SK-N-SH (cell line): ENCODE data around the gene CAPNS1.

Experiments used
- EP300 ChIP-seq, 2 experiments: IDR thresholded peaks; 2 replicates each; pipeline versions ENCODE4 v1.4.0 to v1.6.1; 2012; ENCODE audit warnings: borderline replicate concordance in 1 of 2, low read depth in 1 of 2, low read length in 1 of 2
- POLR2AphosphoS5 ChIP-seq: IDR thresholded peaks from 2 replicates; pipeline ENCODE4 v1.6.1; 2012; ENCODE audit warnings: low read depth, low read length
- RCOR1 ChIP-seq: fragments of 150-350 bp; IDR thresholded peaks from 2 replicates; pipeline ENCODE4 v1.6.1; 2017; ENCODE audit warnings: antibody characterized with exemption, low read length
- TF ChIP-seq, protein P1 (sequence below): fragments of 200-600 bp; sonication (generic); IDR thresholded peaks from 2 replicates; pipeline ENCODE4 v1.6.1; 2017; ENCODE audit warnings: antibody characterized with exemption, mild to moderate bottlenecking, moderate library complexity
- TF ChIP-seq, protein P2 (sequence below): IDR thresholded peaks from 2 replicates; pipeline ENCODE4 v1.4.0; 2012; ENCODE audit warnings: low read depth, borderline replicate concordance
- TF ChIP-seq, protein P3 (sequence below): IDR thresholded peaks from 2 replicates; pipeline ENCODE4; 2012

DNA sequence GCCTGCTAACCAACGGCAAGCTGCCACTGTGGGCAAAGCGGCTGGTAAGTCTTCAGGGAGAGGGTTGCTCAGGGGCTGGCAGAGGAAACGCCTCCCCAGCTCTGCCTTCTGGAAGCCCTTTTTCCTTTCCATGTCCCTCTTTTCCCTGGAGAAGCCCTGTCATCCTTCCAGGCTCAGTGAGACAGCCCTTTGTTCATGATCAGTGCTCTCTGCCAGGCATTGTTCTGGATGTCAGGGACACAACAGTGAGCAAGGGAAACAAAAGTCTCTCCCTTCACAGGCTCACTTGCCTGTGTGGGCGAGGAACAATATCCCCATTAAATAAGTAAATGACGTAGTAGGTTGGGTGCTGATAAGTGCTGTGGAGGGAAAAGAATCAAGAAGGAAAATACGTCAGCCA, 42.8 kb upstream of the CAPNS1 start:
- TF ChIP-seq, protein P1, sequence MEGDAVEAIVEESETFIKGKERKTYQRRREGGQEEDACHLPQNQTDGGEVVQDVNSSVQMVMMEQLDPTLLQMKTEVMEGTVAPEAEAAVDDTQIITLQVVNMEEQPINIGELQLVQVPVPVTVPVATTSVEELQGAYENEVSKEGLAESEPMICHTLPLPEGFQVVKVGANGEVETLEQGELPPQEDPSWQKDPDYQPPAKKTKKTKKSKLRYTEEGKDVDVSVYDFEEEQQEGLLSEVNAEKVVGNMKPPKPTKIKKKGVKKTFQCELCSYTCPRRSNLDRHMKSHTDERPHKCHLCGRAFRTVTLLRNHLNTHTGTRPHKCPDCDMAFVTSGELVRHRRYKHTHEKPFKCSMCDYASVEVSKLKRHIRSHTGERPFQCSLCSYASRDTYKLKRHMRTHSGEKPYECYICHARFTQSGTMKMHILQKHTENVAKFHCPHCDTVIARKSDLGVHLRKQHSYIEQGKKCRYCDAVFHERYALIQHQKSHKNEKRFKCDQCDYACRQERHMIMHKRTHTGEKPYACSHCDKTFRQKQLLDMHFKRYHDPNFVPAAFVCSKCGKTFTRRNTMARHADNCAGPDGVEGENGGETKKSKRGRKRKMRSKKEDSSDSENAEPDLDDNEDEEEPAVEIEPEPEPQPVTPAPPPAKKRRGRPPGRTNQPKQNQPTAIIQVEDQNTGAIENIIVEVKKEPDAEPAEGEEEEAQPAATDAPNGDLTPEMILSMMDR, result no peak
- TF ChIP-seq EP300 (IDR thresholded peaks at IDR 0.05; ENCODE audit: borderline replicate concordance in 1 of 2, low read depth in 1 of 2, low read length in 1 of 2), result no peak
- no peak for TF ChIP-seq RCOR1
- TF ChIP-seq, protein P2, sequence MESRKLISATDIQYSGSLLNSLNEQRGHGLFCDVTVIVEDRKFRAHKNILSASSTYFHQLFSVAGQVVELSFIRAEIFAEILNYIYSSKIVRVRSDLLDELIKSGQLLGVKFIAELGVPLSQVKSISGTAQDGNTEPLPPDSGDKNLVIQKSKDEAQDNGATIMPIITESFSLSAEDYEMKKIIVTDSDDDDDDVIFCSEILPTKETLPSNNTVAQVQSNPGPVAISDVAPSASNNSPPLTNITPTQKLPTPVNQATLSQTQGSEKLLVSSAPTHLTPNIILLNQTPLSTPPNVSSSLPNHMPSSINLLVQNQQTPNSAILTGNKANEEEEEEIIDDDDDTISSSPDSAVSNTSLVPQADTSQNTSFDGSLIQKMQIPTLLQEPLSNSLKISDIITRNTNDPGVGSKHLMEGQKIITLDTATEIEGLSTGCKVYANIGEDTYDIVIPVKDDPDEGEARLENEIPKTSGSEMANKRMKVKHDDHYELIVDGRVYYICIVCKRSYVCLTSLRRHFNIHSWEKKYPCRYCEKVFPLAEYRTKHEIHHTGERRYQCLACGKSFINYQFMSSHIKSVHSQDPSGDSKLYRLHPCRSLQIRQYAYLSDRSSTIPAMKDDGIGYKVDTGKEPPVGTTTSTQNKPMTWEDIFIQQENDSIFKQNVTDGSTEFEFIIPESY, result no peak
- no peak for TF ChIP-seq POLR2AphosphoS5
- TF ChIP-seq, protein P3, sequence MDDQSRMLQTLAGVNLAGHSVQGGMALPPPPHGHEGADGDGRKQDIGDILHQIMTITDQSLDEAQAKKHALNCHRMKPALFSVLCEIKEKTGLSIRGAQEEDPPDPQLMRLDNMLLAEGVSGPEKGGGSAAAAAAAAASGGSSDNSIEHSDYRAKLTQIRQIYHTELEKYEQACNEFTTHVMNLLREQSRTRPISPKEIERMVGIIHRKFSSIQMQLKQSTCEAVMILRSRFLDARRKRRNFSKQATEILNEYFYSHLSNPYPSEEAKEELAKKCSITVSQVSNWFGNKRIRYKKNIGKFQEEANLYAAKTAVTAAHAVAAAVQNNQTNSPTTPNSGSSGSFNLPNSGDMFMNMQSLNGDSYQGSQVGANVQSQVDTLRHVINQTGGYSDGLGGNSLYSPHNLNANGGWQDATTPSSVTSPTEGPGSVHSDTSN, result no peak
